GM23248 (cell line): ENCODE results near the gene ZNF827. TPM values are rescaled to one million over a fixed set of nuclear protein-coding genes. Genes with fewer than 3 reads are reported as not detected.

Source experiments
- DNase-seq: peaks from one replicate; pipeline ENCODE4 v3.0.0-alpha.2; 2015
- H2AFZ ChIP-seq: fragments of 200-600 bp; sonication (generic); 2 replicates; pipeline ENCODE4 v1.6.1; 2016; ENCODE audit warnings: antibody characterized with exemption
- H3F3A ChIP-seq: fragments of 200-600 bp; sonication (generic); 2 replicates; pipeline ENCODE4 v1.6.1; 2016; ENCODE audit warnings: mild to moderate bottlenecking, antibody characterized with exemption, mixed run types; ENCODE audit not compliant: insufficient read depth
- H3K27ac ChIP-seq: fragments of 200-600 bp; sonication (generic); 2 replicates; pipeline ENCODE4 v1.5.1; 2016; ENCODE audit warnings: mild to moderate bottlenecking
- H3K27me3 ChIP-seq: fragments of 200-600 bp; sonication (generic); replicated peaks from 2 replicates; pipeline ENCODE4 v1.6.1; 2016; ENCODE audit warnings: mild to moderate bottlenecking; ENCODE audit not compliant: insufficient read depth
- H3K36me3 ChIP-seq: fragments of 200-600 bp; sonication (generic); 2 replicates; pipeline ENCODE4 v1.6.1; 2016; ENCODE audit warnings: low read depth, mild to moderate bottlenecking
- H3K4me1 ChIP-seq: fragments of 200-600 bp; sonication (generic); 2 replicates; pipeline ENCODE4 v1.6.1; 2016; ENCODE audit warnings: mild to moderate bottlenecking; ENCODE audit not compliant: insufficient read depth
- H3K4me2 ChIP-seq: fragments of 200-600 bp; sonication (generic); one replicate; pipeline ENCODE4 v1.6.1; 2016; ENCODE audit warnings: mild to moderate bottlenecking; ENCODE audit not compliant: unreplicated experiment
- H3K4me3 ChIP-seq: fragments of 200-600 bp; sonication (generic); 2 replicates; pipeline ENCODE4 v1.5.1; 2016; ENCODE audit warnings: mild to moderate bottlenecking
- H3K79me2 ChIP-seq: fragments of 200-600 bp; sonication (generic); 2 replicates; pipeline ENCODE4 v1.6.1; 2016; ENCODE audit warnings: mild to moderate bottlenecking; ENCODE audit not compliant: insufficient read depth
- H3K9ac ChIP-seq: fragments of 200-600 bp; sonication (generic); 2 replicates; pipeline ENCODE4 v1.6.1; 2016; ENCODE audit warnings: mild to moderate bottlenecking
- H3K9me2 ChIP-seq: fragments of 200-600 bp; sonication (generic); 2 replicates; pipeline ENCODE4 v1.6.1; 2016; ENCODE audit warnings: mixed run types, mild to moderate bottlenecking, moderate library complexity; ENCODE audit not compliant: insufficient read depth
- H3K9me3 ChIP-seq: fragments of 200-600 bp; sonication (generic); one replicate; pipeline ENCODE4 v1.6.1; 2017; ENCODE audit warnings: low read depth
- H4K20me1 ChIP-seq: fragments of 200-600 bp; sonication (generic); 2 replicates; pipeline ENCODE4 v1.6.0; 2016; ENCODE audit not compliant: insufficient read depth
- EZH2 ChIP-seq: fragments of 200-600 bp; sonication (generic); IDR thresholded peaks from 2 replicates; pipeline ENCODE4 v1.6.1; 2018; ENCODE audit warnings: antibody characterized with exemption, mild to moderate bottlenecking; ENCODE audit not compliant: insufficient read depth, poor library complexity, severe bottlenecking
- EZH2phosphoT487 ChIP-seq: fragments of 200-600 bp; sonication (generic); IDR thresholded peaks from 2 replicates; pipeline ENCODE4 v1.6.1; 2018; ENCODE audit warnings: antibody characterized with exemption, moderate library complexity, mild to moderate bottlenecking, low read depth; ENCODE audit not compliant: insufficient read depth
- whole genome bisulfite sequencing, 2 experiments: methylation state at CpG; one replicate each; pipeline ENCODE4 v1.1.6; 2015 to 2017; ENCODE audit warnings: low lambda C conversion rate in 2 of 2, low coverage in 1 of 2; ENCODE audit errors: missing lambda C conversion rate in 2 of 2; 5-methylcytosine and 5-hydroxymethylcytosine counted together
- in situ Hi-C: fragments of 300-500 bp; cut with MboI; formaldehyde crosslinking; loops from 2 replicates; pipeline ENCODE4 v1.15.0; 2020
- polyA plus RNA-seq: library from polyadenylated mRNA; unstranded; fragments of >200 nt; fragmentation: Nextera tagmentation; extraction: Ambion mirVana; gene quantifications from 2 replicates; pipeline ENCODE4 v1.2.1, GENCODE V29; 2016
- total RNA-seq: library from RNA; depleted of rRNA; stranded (reverse); fragments of >200 nt; shearing (Covaris generic); gene quantifications from 2 replicates; pipeline ENCODE4 v1.2.3, GENCODE V29; 2014

The ZNF827 gene
- total and polyA plus RNA-seq, 2 experiments from 2014 or later, result 5.0 to 10.1 TPM

DNA sequence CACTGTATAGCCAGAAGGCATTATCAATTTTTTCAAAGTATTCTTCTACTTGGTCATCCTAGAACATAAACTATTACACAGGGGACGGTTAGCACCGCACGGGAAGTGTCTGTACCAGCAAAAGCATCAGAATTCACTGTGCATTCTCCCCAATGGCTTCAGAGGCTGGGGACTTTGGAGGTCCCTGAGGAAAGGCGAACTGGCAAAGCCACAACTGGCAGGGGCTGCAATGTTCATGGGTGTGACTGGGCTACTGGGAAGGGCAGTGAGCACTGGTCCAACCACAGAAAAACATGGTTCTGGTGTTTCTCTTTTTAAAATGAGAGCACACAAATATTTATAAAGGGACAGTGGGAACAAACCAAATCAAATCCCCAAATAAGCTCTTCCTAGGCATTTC, 175.2 kb downstream of the ZNF827 start:
- Histone ChIP-seq H3K27ac (no peak overlapping the region), H3K9ac (no peak overlapping the region), H3K27me3 (no peaks in the 10 kb centered on the region), H3K36me3 (peaks cover 37% of the 10 kb centered on the region; the same call in 1 of the 2 replicates), H3F3A (no peaks in the 10 kb centered on the region), H3K4me3 (no peak overlapping the region), H3K4me2 (no peak overlapping the region), H3K79me2 (no peaks in the 10 kb centered on the region), H2AFZ (no peak overlapping the region), H3K4me1 (no peaks in the 10 kb centered on the region), H3K9me3 (no peaks in the 10 kb centered on the region), H3K9me2 (no peaks in the 10 kb centered on the region), H4K20me1 (no peaks in the 10 kb centered on the region)
- TF ChIP-seq EZH2, result no peak
- no peak for TF ChIP-seq EZH2phosphoT487
- in situ Hi-C loops, result no loop called here
- WGBS, 2 experiments, result 94 to 96% methylated on average over 4 of the region's 4 CpGs
- no peak for DNase-seq

DNA sequence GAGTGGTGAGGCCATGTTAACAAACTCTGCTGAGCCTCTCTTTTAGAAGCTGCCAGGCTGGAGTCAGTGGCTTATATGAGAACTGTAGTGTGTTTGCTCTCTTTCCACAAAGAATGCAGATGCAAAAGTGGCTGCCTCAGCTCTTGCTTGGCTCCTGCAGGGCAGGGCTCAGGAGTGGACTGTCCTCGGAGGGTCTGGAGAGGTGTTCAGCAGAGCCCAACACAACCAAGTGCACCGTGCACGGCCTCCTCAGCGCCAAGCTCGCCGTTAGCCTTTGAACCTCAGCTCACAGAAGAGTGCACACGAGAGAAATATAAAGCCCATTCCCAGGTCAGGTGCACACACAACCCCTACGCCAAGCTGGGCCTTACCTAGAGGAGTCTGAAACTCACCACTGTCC, 175.9 kb downstream of the ZNF827 start:
- TF ChIP-seq EZH2, result no peak
- TF ChIP-seq EZH2phosphoT487, result no peak
- Histone ChIP-seq H3K9ac (no peak overlapping the region), H3K4me1 (no peaks in the 10 kb centered on the region), H3K27me3 (no peaks in the 10 kb centered on the region), H3K4me2 (no peak overlapping the region), H3K9me3 (no peaks in the 10 kb centered on the region), H3K36me3 (peaks cover 33% of the 10 kb centered on the region; the same call in 1 of the 2 replicates), H3F3A (no peaks in the 10 kb centered on the region), H3K79me2 (no peaks in the 10 kb centered on the region), H2AFZ (no peak overlapping the region), H3K27ac (no peak overlapping the region), H4K20me1 (no peaks in the 10 kb centered on the region), H3K4me3 (no peak overlapping the region), H3K9me2 (no peaks in the 10 kb centered on the region)
- no peak for DNase-seq
- in situ Hi-C loops, result no loop called here
- 91 to 92% methylated on average over 8 of the region's 8 CpGs for WGBS, 2 experiments

DNA sequence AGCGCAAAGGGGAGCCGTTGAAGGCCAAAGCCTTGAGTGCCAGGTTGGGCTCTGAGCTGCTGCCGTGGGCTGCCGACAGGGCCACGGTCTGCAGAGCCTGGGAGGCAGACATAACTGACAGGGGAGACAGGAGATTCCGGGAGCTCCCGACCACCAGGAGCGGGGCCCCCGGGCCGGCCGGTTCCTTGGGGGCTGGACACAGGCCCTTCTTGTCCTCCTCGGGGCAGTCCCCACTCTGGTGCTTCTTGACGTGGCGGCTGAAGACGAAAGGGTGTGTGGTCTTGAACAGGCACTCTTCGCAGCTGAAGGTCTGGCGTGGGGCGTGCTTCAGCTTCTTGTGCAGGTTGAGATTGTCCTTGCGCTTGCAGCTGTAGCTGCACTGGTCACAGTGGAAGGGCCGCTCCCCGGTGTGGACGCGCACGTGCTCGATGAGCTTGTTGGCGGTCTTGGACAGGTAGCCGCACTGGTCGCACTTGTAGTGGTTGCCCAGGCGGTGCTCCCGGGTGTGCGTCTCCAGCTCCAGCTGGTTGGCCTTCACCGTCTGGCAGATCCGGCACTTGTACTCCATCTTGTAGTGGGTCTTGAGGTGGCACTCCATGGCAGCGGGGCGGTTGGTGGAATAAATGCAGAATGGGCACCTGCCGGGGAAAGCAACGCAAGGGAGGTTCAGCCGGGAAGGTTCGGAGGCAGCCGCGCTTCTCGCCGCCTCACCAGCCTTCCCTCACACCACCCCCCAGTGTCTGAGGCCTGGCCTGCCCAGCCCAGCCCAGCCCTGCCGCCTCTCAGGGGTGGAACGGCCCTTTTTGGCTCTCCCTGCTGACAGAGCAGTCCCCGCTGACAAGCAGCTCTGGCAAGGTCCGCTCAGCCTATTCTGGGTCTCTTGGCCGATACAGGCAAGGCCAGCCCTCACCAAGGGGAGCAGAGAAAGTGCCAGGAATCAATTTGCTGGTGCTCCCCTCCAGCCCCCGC, 177.4 kb downstream of the ZNF827 start:
- TF ChIP-seq EZH2phosphoT487 (no peak), EZH2 (no peak)
- no peak overlapping the region for H3K4me3 ChIP-seq
- WGBS, 2 experiments, result 96 to 97% methylated on average over 46 to 48 of the region's 49 CpGs
- H3K9me3 ChIP-seq, result no peaks in the 10 kb centered on the region
- no peak overlapping the region for H2AFZ ChIP-seq
- peaks cover 25% of the 10 kb centered on the region; the same call in 1 of the 2 replicates for H3K36me3 ChIP-seq
- H3K27me3 ChIP-seq, result no peaks in the 10 kb centered on the region
- no peak for DNase-seq
- in situ Hi-C loops, result no loop called here
- no peaks in the 10 kb centered on the region for H4K20me1 ChIP-seq
- H3F3A ChIP-seq, result no peaks in the 10 kb centered on the region
- H3K27ac ChIP-seq, result no peak overlapping the region
- H3K79me2 ChIP-seq, result no peaks in the 10 kb centered on the region
- no peak overlapping the region for H3K4me2 ChIP-seq
- no peaks in the 10 kb centered on the region for H3K9me2 ChIP-seq
- no peak overlapping the region for H3K9ac ChIP-seq
- H3K4me1 ChIP-seq, result no peaks in the 10 kb centered on the region

DNA sequence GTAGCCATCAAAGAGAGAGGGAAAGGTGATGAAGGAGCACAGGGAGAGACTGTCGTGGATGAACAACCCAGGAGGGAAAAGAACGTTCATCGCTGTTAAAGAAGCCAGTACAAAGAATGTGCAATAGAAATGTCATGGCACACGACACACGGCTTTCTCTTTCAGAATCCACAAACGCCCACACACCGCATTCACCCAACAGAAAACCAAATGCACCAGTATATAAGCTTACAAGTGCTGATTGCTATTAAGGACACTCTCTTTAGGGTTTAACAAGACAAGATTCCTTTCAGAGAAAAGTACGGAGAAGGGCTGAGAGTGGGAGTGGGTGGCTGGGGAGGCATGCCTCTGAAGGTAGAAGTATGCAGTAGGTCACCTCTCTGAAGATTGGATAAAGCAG, 178.4 kb downstream of the ZNF827 start:
- no peak for DNase-seq

More for the DNA sequence above, 178.4 kb downstream of the ZNF827 start:
- no peaks in the 10 kb centered on the region for H3K79me2 ChIP-seq
- no peak overlapping the region for H3K4me3 ChIP-seq
- H4K20me1 ChIP-seq, result no peaks in the 10 kb centered on the region
- no peak overlapping the region for H2AFZ ChIP-seq
- no peak overlapping the region for H3K4me2 ChIP-seq
- in situ Hi-C loops, result no loop called here
- H3K4me1 ChIP-seq, result 0 out of 2 replicates have a peak, but pooled peaks cover 4% of the 10 kb centered on the region
- no peaks in the 10 kb centered on the region for H3K9me3 ChIP-seq
- peaks cover 25% of the 10 kb centered on the region; the same call in 1 of the 2 replicates for H3K36me3 ChIP-seq
- no peak overlapping the region for H3K9ac ChIP-seq
- 89 to 91% methylated on average over 8 of the region's 8 CpGs for WGBS, 2 experiments
- H3K9me2 ChIP-seq, result no peaks in the 10 kb centered on the region
- no peak overlapping the region for H3K27ac ChIP-seq
- H3K27me3 ChIP-seq, result no peaks in the 10 kb centered on the region
- TF ChIP-seq EZH2 (no peak), EZH2phosphoT487 (no peak)
- no peaks in the 10 kb centered on the region for H3F3A ChIP-seq
